Vagina (tissue), 2 donors: ENCODE results near the gene TRPM2. TPM values are rescaled to one million over a fixed set of nuclear protein-coding genes. Genes with fewer than 3 reads are reported as not detected.

Source experiments
- DNase-seq, 2 donors: peaks; one replicate each; pipeline ENCODE4 v3.0.0-alpha.2; 2017; ENCODE audit errors: extremely low spot score in 2 of 2
- H3K27ac ChIP-seq: fragments of 200-600 bp; sonication (generic); one replicate; pipeline ENCODE4 v1.5.1; 2019
- H3K27me3 ChIP-seq: fragments of 200-600 bp; sonication (generic); one replicate; pipeline ENCODE4 v1.5.1; 2019
- H3K36me3 ChIP-seq, 2 donors: fragments of 200-600 bp; sonication (generic); one replicate each; pipeline ENCODE4 v1.5.1; 2017 to 2019
- H3K4me1 ChIP-seq: fragments of 200-600 bp; sonication (generic); one replicate; pipeline ENCODE4 v1.5.1; 2019
- H3K4me3 ChIP-seq, 2 donors: fragments of 200-600 bp; sonication (generic); 1 replicate in 1 of 2; 2 replicates in 1 of 2; pipeline ENCODE4 v1.5.1; 2016 to 2019
- H3K9me3 ChIP-seq: fragments of 200-600 bp; sonication (generic); one replicate; pipeline ENCODE4 v1.5.1; 2019
- CTCF ChIP-seq, 3 experiments: fragments of 450-650 bp in 2 of 3; fragments of 200-600 bp in 1 of 3; sonication (generic) in 1 of 3; IDR thresholded peaks; one replicate each; pipeline ENCODE4 v1.5.1; 2017 to 2019; ENCODE audit warnings: antibody characterized with exemption in 3 of 3, mild to moderate bottlenecking in 2 of 3, moderate library complexity in 2 of 3
- POLR2A ChIP-seq, 2 donors: fragments of 450-650 bp; IDR thresholded peaks; one replicate each; pipeline ENCODE4 v1.6.1; 2017; ENCODE audit warnings: antibody characterized with exemption in 2 of 2, mild to moderate bottlenecking in 2 of 2, moderate library complexity in 2 of 2
- POLR2AphosphoS5 ChIP-seq, 2 donors: sonication (generic); formaldehyde crosslinking; IDR thresholded peaks; one replicate each; pipeline ENCODE4 v1.9.0; 2017; ENCODE audit warnings: antibody characterized with exemption in 2 of 2, mild to moderate bottlenecking in 2 of 2, low read depth in 1 of 2; ENCODE audit not compliant: insufficient read depth in 1 of 2
- intact Hi-C: fragments of 100-400 bp; cut with DNase I; formaldehyde crosslinking; loops from one replicate; pipeline ENCODE4 v1.15.1; 2023
- total RNA-seq: library from RNA; depleted of rRNA; stranded (reverse); fragments of >200 nt; gene quantifications from one replicate; pipeline ENCODE4 v1.2.3, GENCODE V29; 2016

The TRPM2 gene
- total RNA-seq, 1 donor from 2014 or later = 2.2 TPM

DNA sequence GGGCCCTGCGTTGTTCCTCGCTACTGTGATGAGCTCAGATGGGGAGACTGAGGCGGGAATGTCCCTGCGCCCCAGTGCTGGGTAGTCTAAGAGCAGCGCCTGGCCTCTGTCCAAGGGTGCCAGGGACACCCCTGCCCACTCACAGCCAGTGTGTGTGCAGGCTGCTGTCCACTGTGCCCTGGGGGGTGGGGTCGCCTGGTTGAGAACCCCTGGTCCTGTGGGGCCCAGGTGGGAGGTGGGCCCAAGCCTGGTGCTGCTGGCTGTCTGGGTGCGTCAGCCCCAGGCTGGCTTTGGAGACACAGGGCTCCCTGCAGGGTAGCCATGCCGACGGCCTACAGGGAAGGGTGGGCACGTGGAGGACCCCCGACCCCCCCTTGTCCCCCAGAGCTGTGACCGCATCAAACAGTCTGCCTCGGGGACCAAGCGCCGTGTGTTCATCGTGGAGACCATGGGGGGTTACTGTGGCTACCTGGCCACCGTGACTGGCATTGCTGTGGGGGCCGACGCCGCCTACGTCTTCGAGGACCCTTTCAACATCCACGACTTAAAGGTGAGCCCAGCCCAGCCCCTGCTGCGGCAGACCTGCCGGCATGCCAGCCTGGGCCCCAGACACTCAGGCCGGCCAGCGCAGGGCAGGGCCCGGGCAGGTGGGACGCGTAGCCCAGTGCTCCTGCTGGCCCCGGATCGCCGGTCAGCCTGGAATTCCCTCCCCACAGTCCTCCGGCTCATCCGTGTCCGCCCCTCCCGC is 29.1 kb upstream of the TRPM2 start:
- Histone ChIP-seq H3K9me3 (no peaks in the 10 kb centered on the region), H3K36me3 (peaks cover 0 to 66% of the 10 kb centered on the region in 2 donors), H3K27me3 (no peaks in the 10 kb centered on the region), H3K4me3 (no peak overlapping the region), H3K4me1 (no peaks in the 10 kb centered on the region), H3K27ac (no peak overlapping the region)
- intact Hi-C loops = no loop called here
- TF ChIP-seq CTCF (IDR thresholded peaks at IDR 0.05) = no peak
- no peak for TF ChIP-seq POLR2A (IDR thresholded peaks at IDR 0.05)
- no peak for DNase-seq

- TF ChIP-seq POLR2AphosphoS5 (IDR thresholded peaks at IDR 0.05; ENCODE audit: insufficient read depth in 1 of 2, low read depth in 1 of 2) (no peak), CTCF (IDR thresholded peaks at IDR 0.05) (no peak), POLR2A (IDR thresholded peaks at IDR 0.05) (no peak)
- H3K27me3 ChIP-seq = no peaks in the 10 kb centered on the region
- no peak overlapping the region for H3K4me3 ChIP-seq
- no peak overlapping the region for H3K27ac ChIP-seq
- peaks cover 0 to 61% of the 10 kb centered on the region in 2 donors for H3K36me3 ChIP-seq
- no peaks in the 10 kb centered on the region for H3K4me1 ChIP-seq
- H3K9me3 ChIP-seq = no peaks in the 10 kb centered on the region
- no peak for DNase-seq
- intact Hi-C loops = no loop called here
Observed at GRCh38 chr21:44324854-44325107, 28.6 kb upstream of the TRPM2 start.

DNA sequence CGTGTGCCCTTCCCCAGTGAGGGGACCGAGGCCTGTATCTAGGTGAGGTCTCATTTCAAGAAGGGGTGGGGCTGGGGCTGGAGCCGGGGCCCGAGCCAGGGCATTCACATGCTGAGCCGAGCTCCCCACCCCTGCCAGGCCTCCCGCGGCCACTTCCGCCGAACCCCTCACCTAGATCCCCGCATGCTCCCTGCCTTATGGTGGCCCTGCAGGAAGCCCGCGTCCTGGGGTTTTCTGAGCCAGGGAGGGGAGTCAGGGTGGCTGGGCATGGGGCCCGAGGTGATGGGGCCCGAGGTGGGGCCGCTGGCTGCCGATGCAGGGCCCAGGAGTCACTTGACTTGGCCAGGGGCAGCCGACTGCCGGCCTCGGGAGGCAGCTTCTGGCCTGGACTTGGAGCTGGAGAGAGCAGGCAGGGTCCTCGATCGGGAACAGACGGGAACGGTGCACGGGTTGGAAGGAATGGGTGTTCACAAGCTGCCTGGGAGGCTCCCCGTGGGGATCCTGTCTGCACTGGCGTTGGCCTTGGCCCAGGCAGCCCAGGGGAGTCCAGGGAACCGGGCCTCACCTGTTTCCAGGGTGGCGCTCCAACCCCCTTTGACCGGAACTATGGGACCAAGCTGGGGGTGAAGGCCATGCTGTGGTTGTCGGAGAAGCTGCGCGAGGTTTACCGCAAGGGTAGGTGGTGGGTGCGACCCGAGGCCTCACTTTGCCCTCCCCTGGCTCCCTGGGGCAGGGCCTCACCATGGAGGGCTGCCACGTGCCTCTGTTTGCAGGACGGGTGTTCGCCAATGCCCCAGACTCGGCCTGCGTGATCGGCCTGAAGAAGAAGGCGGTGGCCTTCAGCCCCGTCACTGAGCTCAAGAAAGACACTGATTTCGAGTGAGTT is 27.8 kb upstream of the TRPM2 start:
- no peaks in the 10 kb centered on the region for H3K9me3 ChIP-seq
- no peak overlapping the region for H3K4me3 ChIP-seq
- no peaks in the 10 kb centered on the region for H3K4me1 ChIP-seq
- TF ChIP-seq CTCF (IDR thresholded peaks at IDR 0.05) (no peak), POLR2A (IDR thresholded peaks at IDR 0.05) (no peak), POLR2AphosphoS5 (IDR thresholded peaks at IDR 0.05; ENCODE audit: insufficient read depth in 1 of 2, low read depth in 1 of 2) (no peak)
- intact Hi-C loops = no loop called here
- no peaks in the 10 kb centered on the region for H3K27me3 ChIP-seq
- H3K36me3 ChIP-seq = peaks cover 0 to 53% of the 10 kb centered on the region in 2 donors
- H3K27ac ChIP-seq = no peak overlapping the region
- no peak for DNase-seq

DNA sequence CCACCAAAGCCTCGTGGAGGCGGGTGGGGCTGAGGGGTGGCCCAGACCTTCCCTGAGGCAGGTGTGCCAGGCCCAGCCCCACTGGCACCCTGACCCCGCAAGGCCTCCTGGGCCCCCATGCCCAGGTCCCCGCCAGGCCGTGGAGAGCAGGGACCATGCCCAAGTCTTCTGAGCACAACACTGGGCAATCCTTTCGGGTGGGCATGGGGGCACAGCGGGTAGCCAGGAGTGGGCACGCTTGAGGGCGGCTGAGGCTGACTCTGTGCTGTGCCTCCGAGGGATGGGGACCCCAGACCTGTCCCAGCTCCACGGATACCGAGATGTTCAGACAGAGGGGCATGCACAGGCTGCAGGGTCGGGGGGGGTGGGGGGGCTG is 27.2 kb upstream of the TRPM2 start:
- H3K27ac ChIP-seq = no peak overlapping the region
- no peaks in the 10 kb centered on the region for H3K9me3 ChIP-seq
- intact Hi-C loops = no loop called here
- no peak overlapping the region for H3K4me3 ChIP-seq
- H3K27me3 ChIP-seq = no peaks in the 10 kb centered on the region
- DNase-seq = no peak
- H3K4me1 ChIP-seq = no peaks in the 10 kb centered on the region
- H3K36me3 ChIP-seq = peaks cover 0 to 47% of the 10 kb centered on the region in 2 donors
- no peak for TF ChIP-seq POLR2AphosphoS5 (IDR thresholded peaks at IDR 0.05; ENCODE audit: insufficient read depth in 1 of 2, low read depth in 1 of 2)

DNA sequence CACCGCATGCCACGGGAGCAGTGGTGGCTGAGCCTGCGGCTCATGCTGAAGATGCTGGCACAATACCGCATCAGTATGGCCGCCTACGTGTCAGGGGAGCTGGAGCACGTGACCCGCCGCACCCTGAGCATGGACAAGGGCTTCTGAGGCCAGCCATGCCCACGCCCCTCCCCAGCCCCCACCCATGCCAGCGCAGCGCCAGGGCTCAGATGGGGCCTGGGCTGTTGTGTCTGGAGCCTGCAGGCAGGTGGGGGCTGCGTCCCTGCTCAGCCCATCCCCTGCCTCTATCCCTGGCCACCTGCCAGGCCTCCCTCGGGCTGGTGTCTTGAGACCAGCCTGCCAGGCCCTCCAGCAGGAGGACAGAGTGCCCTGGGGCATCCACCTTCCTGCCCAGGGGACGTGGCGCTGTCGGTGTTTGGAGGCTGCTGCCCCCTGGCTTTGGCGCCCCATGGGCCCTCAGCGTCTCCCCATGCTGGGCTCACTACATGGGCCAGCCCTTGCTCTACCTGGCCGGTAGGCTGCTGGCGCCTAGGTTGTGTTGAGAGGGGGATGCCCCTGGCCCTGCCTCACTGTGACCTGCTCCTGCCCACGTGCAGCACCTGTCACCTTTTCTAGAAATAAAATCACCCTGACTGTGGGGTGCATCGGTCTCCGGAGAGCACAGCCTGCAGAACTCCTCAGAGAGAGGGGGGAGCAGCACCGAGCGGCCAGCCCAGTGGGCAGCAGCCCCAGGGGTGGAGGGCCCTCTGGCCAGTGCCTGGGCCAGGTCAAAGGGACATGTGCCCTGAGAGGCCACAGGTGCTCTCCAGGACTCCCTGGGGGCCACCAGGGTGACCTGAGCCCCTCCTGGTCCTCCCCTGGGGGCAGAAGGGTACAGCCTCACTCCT is 26.5 kb upstream of the TRPM2 start:
- Histone ChIP-seq H3K36me3 (peaks cover 0 to 40% of the 10 kb centered on the region in 2 donors), H3K27me3 (no peaks in the 10 kb centered on the region), H3K4me1 (no peaks in the 10 kb centered on the region), H3K9me3 (no peaks in the 10 kb centered on the region), H3K4me3 (no peak overlapping the region), H3K27ac (no peak overlapping the region)
- intact Hi-C loops = no loop called here
- no peak for DNase-seq
- no peak for TF ChIP-seq CTCF (IDR thresholded peaks at IDR 0.05)
- no peak for TF ChIP-seq POLR2AphosphoS5 (IDR thresholded peaks at IDR 0.05; ENCODE audit: insufficient read depth in 1 of 2, low read depth in 1 of 2)
